Hepatocyte (in vitro differentiated cells): ENCODE measurements around the gene SERPINE2.

Experiments
- CTCF ChIP-seq: fragments of 200-600 bp; sonication (generic); IDR thresholded peaks from 2 replicates; pipeline ENCODE4 v1.5.1; 2016; ENCODE audit warnings: antibody characterized with exemption, mild to moderate bottlenecking; ENCODE audit not compliant: poor library complexity
- EZH2 ChIP-seq: fragments of 200-600 bp; sonication (generic); IDR thresholded peaks from 2 replicates; pipeline ENCODE4 v1.6.1; 2016; ENCODE audit warnings: antibody characterized with exemption, mild to moderate bottlenecking, borderline replicate concordance
- EZH2phosphoT487 ChIP-seq: fragments of 200-600 bp; sonication (generic); IDR thresholded peaks from one replicate; pipeline ENCODE4 v1.6.1; 2018; ENCODE audit warnings: antibody characterized with exemption, mild to moderate bottlenecking, low read depth, moderate library complexity; ENCODE audit not compliant: unreplicated experiment, severe bottlenecking

GRCh38 chr2:224022486-224022885 is 16.6 kb downstream of the SERPINE2 start:
- no peak for TF ChIP-seq CTCF
- TF ChIP-seq EZH2 = no peak
- TF ChIP-seq EZH2phosphoT487 = no peak
